OCI-LY3 (cell line): ENCODE results near the gene SEC11A.
A peak's percentile ranks its signal among the peaks of the same experiment; 100 is the strongest.
"Not testable (repeated sequence)": the region's sequence is repeated elsewhere in the genome, so short reads cannot be mapped to it uniquely, and the experiment has no call there.

Source experiments
- H2AFZ ChIP-seq: fragments of 200-600, 300-600 bp; shearing (Covaris generic); 2 replicates; pipeline ENCODE4 v1.6.0; 2014; ENCODE audit warnings: antibody characterized with exemption, low read depth, low read length
- H3K27ac ChIP-seq: fragments of 200-600, 300-600 bp; sonication (generic); 2 replicates; pipeline ENCODE4 v1.5.1; 2014; ENCODE audit warnings: mild to moderate bottlenecking, low read length, moderate library complexity, mixed read lengths
- H3K27me3 ChIP-seq: fragments of 200-600, 300-600 bp; sonication (generic); 2 replicates; pipeline ENCODE4 v1.6.1; 2014; ENCODE audit warnings: low read depth, low read length, mixed read lengths
- H3K36me3 ChIP-seq: fragments of 200-600, 300-600 bp; sonication (generic); replicated peaks from 2 replicates; pipeline ENCODE3; 2014; ENCODE audit warnings: low read depth, low read length, mixed read lengths
- H3K4me1 ChIP-seq: fragments of 300-600, 200-600 bp; sonication (generic); 2 replicates; pipeline ENCODE4 v1.6.1; 2014; ENCODE audit warnings: low read length, mixed read lengths
- H3K4me2 ChIP-seq: fragments of 200-600, 300-600 bp; sonication (generic); 2 replicates; pipeline ENCODE4 v1.6.1; 2014; ENCODE audit warnings: low read length, mixed read lengths
- H3K4me3 ChIP-seq: fragments of 300-600, 200-600 bp; sonication (generic); 2 replicates; pipeline ENCODE4 v1.5.1; 2014; ENCODE audit warnings: antibody characterized with exemption, mild to moderate bottlenecking, low read length, moderate library complexity
- H3K79me2 ChIP-seq: fragments of 300-600, 200-600 bp; shearing (Covaris generic); 2 replicates; pipeline ENCODE4 v1.6.1; 2014; ENCODE audit warnings: mild to moderate bottlenecking, low read length, mixed read lengths
- H3K9ac ChIP-seq: fragments of 300-600, 200-600 bp; shearing (Covaris generic); 2 replicates; pipeline ENCODE4 v1.6.0; 2014; ENCODE audit warnings: mild to moderate bottlenecking, low read length, moderate library complexity
- H3K9me3 ChIP-seq: fragments of 200-600, 300-600 bp; shearing (Covaris generic); 2 replicates; pipeline ENCODE4 v1.6.1; 2014; ENCODE audit warnings: low read length, mixed read lengths; ENCODE audit not compliant: insufficient read depth
- H4K20me1 ChIP-seq: fragments of 200-600, 300-600 bp; sonication (generic); 2 replicates; pipeline ENCODE4 v1.6.1; 2016; ENCODE audit warnings: low read length, mixed read lengths; ENCODE audit not compliant: insufficient read depth
- EZH2phosphoT487 ChIP-seq: fragments of 200-600 bp; shearing (Covaris generic); IDR thresholded peaks from 2 replicates; pipeline ENCODE4 v1.6.1; 2018; ENCODE audit warnings: antibody characterized with exemption, mixed run types, low read depth
- TF ChIP-seq, protein P1 (sequence below): fragments of 200-600, 300-600 bp; sonication (generic); IDR thresholded peaks from 2 replicates; pipeline ENCODE4 v1.5.1; 2014; ENCODE audit warnings: antibody characterized with exemption, low read length, low read depth

The SEC11A gene

DNA sequence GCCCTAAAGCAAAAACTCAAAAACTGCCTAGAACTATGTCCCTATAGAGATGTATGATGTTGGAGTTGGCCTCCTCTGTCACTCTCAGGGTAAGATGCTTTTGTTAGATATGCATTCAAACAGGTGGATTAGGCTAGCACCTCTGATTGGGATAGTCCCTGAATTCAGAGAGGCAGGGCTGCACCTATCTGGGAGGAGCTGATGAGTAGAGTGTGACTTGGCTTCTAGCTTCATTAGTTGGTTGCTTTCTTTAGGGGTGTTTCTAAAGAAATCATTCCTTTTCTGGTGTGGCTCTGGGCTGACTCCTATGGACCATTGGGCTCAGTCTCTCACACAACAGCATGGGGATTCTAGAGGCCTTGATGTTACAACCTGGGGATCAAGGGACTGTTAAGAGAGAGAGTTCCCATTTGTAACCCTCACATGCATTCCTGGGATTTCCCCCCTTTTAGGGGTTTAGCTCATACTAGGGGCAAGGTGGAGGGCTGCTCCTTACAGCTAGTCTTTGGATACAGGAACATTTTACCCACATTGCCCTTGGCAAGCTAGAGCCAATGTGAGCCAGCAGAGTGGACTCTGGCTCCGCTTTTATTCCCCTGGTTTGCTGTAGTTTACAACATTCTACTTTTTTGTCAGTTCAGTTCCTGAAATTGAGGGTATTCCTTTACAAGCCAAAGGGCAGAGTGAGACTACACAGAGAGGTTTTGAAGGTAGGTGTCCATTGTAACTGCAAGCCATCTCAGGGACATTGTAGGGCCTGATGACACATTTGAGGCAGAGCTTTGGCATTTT lies 40.0 kb upstream of the SEC11A start:
- H3K9me3 ChIP-seq: no peaks in the 10 kb centered on the region
- H3K27me3 ChIP-seq: no peaks in the 10 kb centered on the region
- H4K20me1 ChIP-seq: peaks cover 82% of the 10 kb centered on the region
- H3K4me2 ChIP-seq: no peak overlapping the region
- no peak overlapping the region for H3K9ac ChIP-seq
- H3K4me3 ChIP-seq: no peak overlapping the region
- no peak overlapping the region for H2AFZ ChIP-seq
- H3K79me2 ChIP-seq: peaks cover 100% of the 10 kb centered on the region
- TF ChIP-seq, protein P1, sequence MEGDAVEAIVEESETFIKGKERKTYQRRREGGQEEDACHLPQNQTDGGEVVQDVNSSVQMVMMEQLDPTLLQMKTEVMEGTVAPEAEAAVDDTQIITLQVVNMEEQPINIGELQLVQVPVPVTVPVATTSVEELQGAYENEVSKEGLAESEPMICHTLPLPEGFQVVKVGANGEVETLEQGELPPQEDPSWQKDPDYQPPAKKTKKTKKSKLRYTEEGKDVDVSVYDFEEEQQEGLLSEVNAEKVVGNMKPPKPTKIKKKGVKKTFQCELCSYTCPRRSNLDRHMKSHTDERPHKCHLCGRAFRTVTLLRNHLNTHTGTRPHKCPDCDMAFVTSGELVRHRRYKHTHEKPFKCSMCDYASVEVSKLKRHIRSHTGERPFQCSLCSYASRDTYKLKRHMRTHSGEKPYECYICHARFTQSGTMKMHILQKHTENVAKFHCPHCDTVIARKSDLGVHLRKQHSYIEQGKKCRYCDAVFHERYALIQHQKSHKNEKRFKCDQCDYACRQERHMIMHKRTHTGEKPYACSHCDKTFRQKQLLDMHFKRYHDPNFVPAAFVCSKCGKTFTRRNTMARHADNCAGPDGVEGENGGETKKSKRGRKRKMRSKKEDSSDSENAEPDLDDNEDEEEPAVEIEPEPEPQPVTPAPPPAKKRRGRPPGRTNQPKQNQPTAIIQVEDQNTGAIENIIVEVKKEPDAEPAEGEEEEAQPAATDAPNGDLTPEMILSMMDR: no peak
- TF ChIP-seq EZH2phosphoT487: no peak
- H3K27ac ChIP-seq: no peak overlapping the region
- peaks cover 16% of the 10 kb centered on the region for H3K36me3 ChIP-seq
- H3K4me1 ChIP-seq: peaks cover 36% of the 10 kb centered on the region

DNA sequence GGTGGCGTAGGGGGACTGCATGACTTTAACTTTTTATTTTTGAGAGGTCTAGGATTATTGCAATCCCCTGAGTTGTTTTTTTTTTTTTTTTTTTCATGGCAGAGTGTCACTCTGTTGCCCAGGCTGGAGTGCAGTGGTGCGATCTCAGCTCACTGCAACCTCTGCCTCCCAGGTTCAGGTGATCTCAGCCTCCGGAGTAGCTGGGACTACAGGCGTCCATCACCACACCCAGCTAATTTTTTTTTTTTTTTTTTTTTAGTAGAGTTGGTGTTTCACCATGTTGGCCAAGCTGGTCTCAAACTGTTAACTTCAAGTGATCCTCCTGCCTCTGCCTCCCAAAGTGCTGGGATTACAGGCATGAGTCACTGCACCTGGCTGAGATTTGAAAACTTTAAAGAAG lies 39.0 kb upstream of the SEC11A start:
- not testable (repeated sequence) for H3K4me3 ChIP-seq, H3K27ac ChIP-seq
- H3K4me1 ChIP-seq: peaks cover 38% of the 10 kb centered on the region

DNA sequence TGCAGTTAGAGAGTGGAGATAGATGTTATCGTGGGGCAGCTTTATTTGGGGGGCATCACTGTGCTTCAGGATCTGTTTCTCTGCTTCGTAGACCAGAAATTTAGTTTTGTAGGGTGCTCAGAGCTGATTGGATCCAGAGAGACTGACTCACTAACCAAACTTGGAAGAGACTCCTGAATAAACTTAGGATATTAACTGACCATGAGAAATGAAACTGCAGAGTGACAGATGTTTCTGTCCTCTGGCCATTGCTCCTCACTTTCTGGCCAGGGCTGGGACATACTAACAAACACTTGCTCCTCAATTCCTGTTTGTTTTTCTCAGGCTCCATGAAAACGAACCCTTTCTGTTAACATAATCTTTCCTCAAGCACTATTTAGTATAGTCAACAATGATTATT lies 36.8 kb upstream of the SEC11A start:
- no peak overlapping the region for H2AFZ ChIP-seq
- no peak overlapping the region for H3K27ac ChIP-seq
- TF ChIP-seq, protein P1: no peak
- TF ChIP-seq EZH2phosphoT487: no peak
- peaks cover 63% of the 10 kb centered on the region for H4K20me1 ChIP-seq
- no peaks in the 10 kb centered on the region for H3K27me3 ChIP-seq
- H3K4me1 ChIP-seq: peaks cover 31% of the 10 kb centered on the region
- peaks cover 93% of the 10 kb centered on the region for H3K79me2 ChIP-seq
- peaks cover 16% of the 10 kb centered on the region for H3K36me3 ChIP-seq
- H3K9me3 ChIP-seq: no peaks in the 10 kb centered on the region
- H3K4me2 ChIP-seq: no peak overlapping the region
- no peak overlapping the region for H3K4me3 ChIP-seq
- no peak overlapping the region for H3K9ac ChIP-seq

More for the DNA sequence above, 39.0 kb upstream of the SEC11A start:
- Histone ChIP-seq H4K20me1 (peaks cover 77% of the 10 kb centered on the region), H3K36me3 (peaks cover 16% of the 10 kb centered on the region), H3K79me2 (peaks cover 100% of the 10 kb centered on the region)
- H3K27me3 ChIP-seq, H2AFZ ChIP-seq, H3K9me3 ChIP-seq, H3K9ac ChIP-seq, H3K4me2 ChIP-seq: not testable (repeated sequence)

DNA sequence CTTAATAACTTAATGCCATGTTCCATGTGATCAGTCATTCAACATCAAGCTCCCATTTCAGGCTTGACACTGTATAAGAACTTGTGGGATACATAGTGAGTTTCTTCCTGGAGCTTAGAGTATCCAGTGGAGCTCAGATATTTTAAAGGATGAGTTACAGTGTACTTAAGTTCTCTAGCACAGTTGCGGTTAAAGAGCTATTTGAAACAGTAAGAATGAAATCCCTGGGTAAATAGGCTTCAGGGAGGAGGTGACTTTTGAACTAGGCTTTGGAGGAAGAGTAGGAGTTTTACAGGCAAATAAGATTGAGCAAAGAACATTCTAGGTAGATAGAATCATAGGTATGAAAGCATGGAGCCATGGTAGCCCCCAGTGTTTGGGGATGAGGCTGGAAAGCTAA lies 36.3 kb upstream of the SEC11A start:
- no peak overlapping the region for H3K4me3 ChIP-seq
- TF ChIP-seq, protein P1: no peak
- TF ChIP-seq EZH2phosphoT487: no peak
- no peak overlapping the region for H3K27ac ChIP-seq
- H3K4me1 ChIP-seq: peaks cover 35% of the 10 kb centered on the region
- H3K79me2 ChIP-seq: peaks cover 93% of the 10 kb centered on the region
- peak overlapping the region; percentile 26 for H3K4me2 ChIP-seq
- H3K27me3 ChIP-seq: no peaks in the 10 kb centered on the region
- peaks cover 63% of the 10 kb centered on the region for H4K20me1 ChIP-seq
- H2AFZ ChIP-seq: no peak overlapping the region
- H3K9ac ChIP-seq: no peak overlapping the region
- peaks cover 16% of the 10 kb centered on the region for H3K36me3 ChIP-seq
- no peaks in the 10 kb centered on the region for H3K9me3 ChIP-seq

DNA sequence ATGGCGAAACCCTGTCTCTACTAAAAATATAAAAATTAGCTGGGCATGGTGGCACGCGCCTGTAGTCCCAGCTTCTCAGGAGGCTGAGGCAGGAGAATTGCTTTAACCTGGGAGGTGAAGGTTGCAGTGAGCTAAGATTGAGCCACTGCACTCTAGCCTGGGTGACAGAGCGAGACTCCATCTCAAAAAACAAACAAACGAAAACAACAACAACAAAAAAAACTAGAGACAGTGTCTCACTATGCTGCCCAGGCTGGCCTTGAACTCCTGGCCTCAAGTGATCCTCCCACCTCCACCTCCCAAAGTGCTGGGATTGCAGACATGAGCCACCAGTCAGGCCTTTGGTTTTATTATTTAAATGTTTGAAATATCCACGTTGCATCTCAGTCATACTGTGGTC lies 35.8 kb upstream of the SEC11A start:
- H3K9me3 ChIP-seq, H3K4me3 ChIP-seq, H2AFZ ChIP-seq, H3K27me3 ChIP-seq, H3K9ac ChIP-seq, H3K27ac ChIP-seq: not testable (repeated sequence)
- Histone ChIP-seq H3K4me1 (peaks cover 36% of the 10 kb centered on the region), H4K20me1 (peaks cover 60% of the 10 kb centered on the region), H3K79me2 (peaks cover 91% of the 10 kb centered on the region), H3K36me3 (peaks cover 16% of the 10 kb centered on the region), H3K4me2 (peak overlapping the region; percentile 26)
